ENCODE results near the gene RAB11FIP5. TPM values are rescaled to one million over a fixed set of nuclear protein-coding genes. Genes with fewer than 3 reads are reported as not detected.
"Not testable (repeated sequence)": the region's sequence is repeated elsewhere in the genome, so short reads cannot be mapped to it uniquely, and the experiment has no call there.

Gene RAB11FIP5
- total RNA-seq, 4 donors from 2014 or later = 34.4 to 39.4 (median 37.3) TPM

DNA sequence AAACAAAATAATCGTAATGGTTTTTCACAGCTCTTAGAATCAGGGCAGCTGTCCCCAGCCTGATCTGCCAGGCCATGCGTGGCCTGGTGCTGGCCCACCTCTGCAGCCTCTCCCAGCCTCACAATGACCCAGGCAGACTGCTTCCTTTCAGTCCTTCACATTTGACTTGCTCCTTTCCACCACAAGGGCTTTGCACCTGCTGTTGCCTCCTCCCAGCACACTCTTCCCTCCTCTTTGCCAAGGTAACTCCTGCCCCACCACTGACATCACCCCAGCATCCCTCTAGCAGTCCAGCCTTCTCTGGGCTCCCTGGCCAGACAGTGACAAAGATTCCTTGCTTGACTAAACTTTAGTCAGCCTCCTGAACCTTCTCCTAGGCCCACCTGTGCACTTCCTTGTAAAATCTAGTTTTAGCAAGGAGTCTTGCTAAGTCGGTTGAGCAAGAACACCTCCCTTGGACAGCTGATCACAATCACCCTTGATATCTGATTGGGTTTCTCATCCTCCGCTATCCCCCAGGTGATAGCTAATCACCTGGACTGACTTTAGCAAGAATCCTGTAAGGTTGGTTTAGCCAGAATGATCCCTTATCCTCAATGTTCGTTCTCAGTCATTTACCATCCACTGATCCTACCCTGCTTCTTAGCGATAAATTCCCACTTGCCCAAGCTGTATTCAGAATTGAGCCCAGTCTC is 16.2 kb upstream of the RAB11FIP5 start:
- no peak for DNase-seq

DNA sequence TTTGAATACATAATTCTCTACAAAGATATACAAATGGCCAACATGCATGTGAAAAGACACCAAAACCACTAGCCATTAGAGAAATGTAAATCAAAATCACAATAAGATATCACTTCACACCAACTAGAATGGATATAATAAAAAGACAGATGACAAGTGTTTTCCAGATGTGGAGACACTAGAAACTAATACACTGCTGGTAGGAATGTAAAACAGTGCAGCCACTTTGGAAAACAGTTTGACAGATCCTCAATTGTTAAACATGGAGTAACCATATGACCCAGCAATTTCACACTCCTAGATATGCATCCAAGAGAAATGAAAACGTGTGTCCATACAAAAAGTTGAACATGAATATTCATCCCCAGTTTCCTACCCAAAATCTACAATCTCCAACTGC is 9.8 kb upstream of the RAB11FIP5 start:
- intact Hi-C loops (cut with DNase I) = no loop called here
- no peak overlapping the region for H3K27ac ChIP-seq
- 29 to 38% methylated on average over 1 of the region's 1 CpG for WGBS, 2 donors
- TF ChIP-seq POLR2A (IDR thresholded peaks at IDR 0.05) = no peak
- TF ChIP-seq CTCF (IDR thresholded peaks at IDR 0.05) = no peak
- no peaks in the 10 kb centered on the region for H3K27me3 ChIP-seq
- H3K4me3 ChIP-seq (replicated peaks in 1 of 3) = no peak overlapping the region
- no peak for DNase-seq
- no peaks in the 10 kb centered on the region for H3K36me3 ChIP-seq
- H3K4me1 ChIP-seq = no peaks in the 10 kb centered on the region
- H3K9me3 ChIP-seq = no peaks in the 10 kb centered on the region

More for the DNA sequence above, 16.2 kb upstream of the RAB11FIP5 start:
- H3K9me3 ChIP-seq = no peaks in the 10 kb centered on the region
- TF ChIP-seq POLR2A (IDR thresholded peaks at IDR 0.05) (no peak), CTCF (IDR thresholded peaks at IDR 0.05) (no peak)
- no peak overlapping the region for H3K4me3 ChIP-seq (replicated peaks in 1 of 3)
- intact Hi-C loops (cut with DNase I) = no loop called here
- H3K36me3 ChIP-seq = no peaks in the 10 kb centered on the region
- no peaks in the 10 kb centered on the region for H3K4me1 ChIP-seq
- no peak overlapping the region for H3K27ac ChIP-seq
- no peaks in the 10 kb centered on the region for H3K27me3 ChIP-seq
- WGBS, 2 donors = 73 to 75% methylated on average over 6 of the region's 6 CpGs

DNA sequence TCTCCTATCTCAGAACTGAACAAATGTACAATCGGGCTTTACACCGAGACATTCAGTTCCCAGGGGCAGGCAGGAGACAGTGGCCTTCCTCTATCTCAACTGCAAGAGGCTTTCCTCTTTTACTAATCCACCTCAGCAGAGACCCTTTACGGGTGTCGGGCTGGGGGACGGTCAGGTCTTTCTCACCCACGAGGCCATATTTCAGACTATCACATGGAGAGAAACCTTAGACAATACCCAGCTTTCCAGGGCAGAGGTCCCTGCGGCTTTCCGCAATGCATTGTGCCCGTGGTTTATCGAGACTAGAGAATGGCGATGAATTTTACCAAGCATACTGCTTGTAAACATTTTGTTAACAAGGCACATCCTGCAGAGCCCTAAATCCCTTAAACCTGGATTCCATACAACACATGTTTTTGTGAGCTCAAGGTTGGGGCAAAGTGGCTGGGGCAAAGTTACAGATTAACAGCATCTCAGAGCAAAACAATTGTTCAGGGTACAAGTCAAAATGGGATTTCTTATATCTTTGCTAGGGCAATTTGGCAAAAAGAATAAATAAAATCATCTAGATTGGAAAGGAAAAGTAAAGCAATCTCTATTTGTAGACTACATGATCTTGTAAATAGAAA is 7.0 kb upstream of the RAB11FIP5 start:
- H3K36me3 ChIP-seq; H3K4me3 ChIP-seq (replicated peaks in 1 of 3); H3K4me1 ChIP-seq; DNase-seq; H3K27me3 ChIP-seq; H3K9me3 ChIP-seq; intact Hi-C loops (cut with DNase I); H3K27ac ChIP-seq: not testable (repeated sequence)
- WGBS, 2 donors = 81 to 84% methylated on average over 11 of the region's 11 CpGs

GRCh38 chr2:73117441-73117840 is 4.7 kb upstream of the RAB11FIP5 start:
- Histone ChIP-seq H3K27me3 (no peaks in the 10 kb centered on the region), H3K9me3 (no peaks in the 10 kb centered on the region), H3K36me3 (no peaks in the 10 kb centered on the region), H3K4me1 (no peaks in the 10 kb centered on the region), H3K4me3 (replicated peaks in 1 of 3) (no peak overlapping the region), H3K27ac (no peak overlapping the region)
- no peak for DNase-seq
- no peak for TF ChIP-seq CTCF (IDR thresholded peaks at IDR 0.05)
- no peak for TF ChIP-seq POLR2A (IDR thresholded peaks at IDR 0.05)
- WGBS, 2 donors = 80 to 88% methylated on average over 1 of the region's 1 CpG
- intact Hi-C loops (cut with DNase I) = no loop called here

DNA sequence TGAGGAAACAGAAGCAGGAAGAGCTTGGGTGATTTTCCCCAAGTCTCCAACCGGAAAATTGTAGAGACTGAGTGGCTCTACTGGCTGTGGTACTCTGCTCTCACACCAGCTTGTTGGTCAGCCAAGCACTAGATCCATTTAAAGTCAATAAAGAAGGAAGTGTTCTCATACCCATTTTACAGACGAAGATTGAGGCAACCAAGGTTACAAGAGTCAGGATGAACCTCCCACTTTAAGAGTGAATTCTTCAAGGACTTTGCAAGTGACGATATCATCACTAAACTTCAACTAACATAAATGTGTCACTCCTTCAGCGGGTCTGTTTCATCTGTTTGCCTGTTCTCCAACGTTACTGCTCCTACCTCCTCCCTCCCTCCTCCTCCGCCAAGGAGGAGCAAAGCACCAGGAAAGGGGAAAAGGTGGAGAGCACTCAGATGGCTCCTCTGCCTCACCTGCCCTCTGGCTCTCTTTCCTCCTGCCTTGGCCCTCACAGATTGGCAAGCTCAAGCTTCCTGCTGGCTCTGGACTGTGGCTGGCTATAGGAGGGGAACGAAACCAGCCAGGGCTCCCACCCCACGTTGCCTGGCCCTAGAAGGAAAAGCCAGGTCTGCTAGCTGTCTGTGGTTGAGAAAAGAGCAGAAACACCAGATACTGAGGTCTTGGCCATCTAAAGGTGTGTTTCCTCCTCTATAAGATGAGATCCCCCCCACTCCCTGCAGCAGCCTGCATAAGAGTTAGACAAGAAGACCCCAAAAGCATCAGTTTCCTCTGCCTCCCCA is 3.6 kb upstream of the RAB11FIP5 start:
- 72 to 75% methylated on average over 8 of the region's 8 CpGs for WGBS, 2 donors
- H3K9me3 ChIP-seq = no peaks in the 10 kb centered on the region
- no peaks in the 10 kb centered on the region for H3K36me3 ChIP-seq
- H3K27me3 ChIP-seq = no peaks in the 10 kb centered on the region
- no peak for DNase-seq
- TF ChIP-seq CTCF (IDR thresholded peaks at IDR 0.05) (no peak), POLR2A (IDR thresholded peaks at IDR 0.05) (no peak)
- no peak overlapping the region for H3K27ac ChIP-seq
- no peak overlapping the region for H3K4me3 ChIP-seq (replicated peaks in 1 of 3)
- peaks cover 2 to 9% of the 10 kb centered on the region in 2 donors for H3K4me1 ChIP-seq
- intact Hi-C loops (cut with DNase I) = no loop called here

Data from thyroid gland (tissue), 4 donors.